ENCODE results near the gene OR52E1.

OR52E1 gene

GRCh38 chr11:5118893-5119292, 49.5 kb downstream of the OR52E1 start:
- no peak for DNase-seq
